IPS DF 6.9 (cell line): Measurements from ENCODE around the gene GET3.

ENCODE experiments used
- DNase-seq: peaks from one replicate; pipeline ENCODE4 v3.0.0-alpha.2; 2013; ENCODE audit warnings: low read depth, low spot score
- H3K27ac ChIP-seq: one replicate; pipeline ENCODE4 v1.5.1; 2013; ENCODE audit warnings: low read length, control low read depth
- H3K27me3 ChIP-seq: 2 replicates; pipeline ENCODE4 v1.6.1; 2013; ENCODE audit warnings: mild to moderate bottlenecking, low read length; ENCODE audit not compliant: control insufficient read depth, insufficient read depth
- H3K36me3 ChIP-seq: 2 replicates; pipeline ENCODE4 v1.6.1; 2013; ENCODE audit warnings: low read length; ENCODE audit not compliant: control insufficient read depth, insufficient read depth
- H3K4me1 ChIP-seq: 2 replicates; pipeline ENCODE4 v1.6.1; 2013; ENCODE audit warnings: low read length; ENCODE audit not compliant: control insufficient read depth, insufficient read depth
- H3K4me3 ChIP-seq: 2 replicates; pipeline ENCODE4 v1.5.1; 2013; ENCODE audit warnings: mild to moderate bottlenecking, low read length
- H3K9me3 ChIP-seq: 2 replicates; pipeline ENCODE4 v1.6.1; 2013; ENCODE audit warnings: low read length, inconsistent platforms; ENCODE audit not compliant: control insufficient read depth, insufficient read depth
- WGBS: extraction: QIAGEN DNeasy Blood & Tissue Kit; methylation state at CpG from one replicate; pipeline ENCODE4 v1.1.7; 2013; ENCODE audit warnings: mixed read lengths, missing lambda C conversion rate; ENCODE audit not compliant: insufficient read length, insufficient coverage; 5-methylcytosine and 5-hydroxymethylcytosine counted together

GET3 gene

DNA sequence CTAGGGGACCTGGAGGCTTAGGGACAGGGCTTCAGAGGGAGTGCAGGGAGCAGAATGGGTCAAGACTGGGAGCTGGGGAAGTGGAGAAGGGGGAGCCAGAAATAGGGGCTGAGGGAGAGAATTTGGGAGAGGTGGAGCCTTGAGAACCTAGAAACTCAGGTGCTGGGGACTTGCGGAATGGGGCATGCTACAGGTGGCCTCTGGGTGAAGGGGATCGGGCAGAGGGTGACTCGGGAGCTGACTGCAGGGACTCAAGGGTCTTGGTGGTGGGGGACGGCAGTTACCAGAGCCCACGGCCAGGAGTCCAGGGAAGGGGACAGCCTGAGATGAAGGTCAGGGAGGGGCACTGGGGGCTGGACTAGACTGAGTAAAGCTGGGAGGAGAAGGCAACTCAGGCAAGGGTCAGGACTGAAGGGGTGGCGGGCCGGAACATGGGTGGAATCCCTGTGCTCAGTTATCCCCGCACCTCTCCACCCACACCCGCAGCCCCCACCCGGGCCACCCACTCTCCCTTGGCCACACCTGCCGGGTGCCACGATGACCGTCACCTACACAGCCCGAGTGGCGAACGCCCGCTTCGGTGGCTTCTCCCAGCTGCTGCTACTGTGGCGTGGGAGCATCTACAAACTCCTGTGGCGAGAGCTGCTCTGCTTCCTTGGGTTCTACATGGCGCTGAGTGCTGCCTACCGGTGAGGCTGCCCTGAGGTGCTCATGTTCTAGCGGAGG is 14.9 kb downstream of the GET3 start:
- peaks cover 3% of the 10 kb centered on the region; the same call in 1 of the 2 replicates for H3K36me3 ChIP-seq
- no peak for DNase-seq
- H3K9me3 ChIP-seq: no peaks in the 10 kb centered on the region
- H3K27me3 ChIP-seq: no peaks in the 10 kb centered on the region
- H3K4me3 ChIP-seq: peak overlapping the region; percentile 40; the same call in 1 of the 2 replicates
- WGBS: no CpG with 5 or more reads among the region's 23 CpGs
- H3K4me1 ChIP-seq: 0 out of 2 replicates have a peak, but pooled peaks cover 1% of the 10 kb centered on the region
- H3K27ac ChIP-seq: no peak overlapping the region

DNA sequence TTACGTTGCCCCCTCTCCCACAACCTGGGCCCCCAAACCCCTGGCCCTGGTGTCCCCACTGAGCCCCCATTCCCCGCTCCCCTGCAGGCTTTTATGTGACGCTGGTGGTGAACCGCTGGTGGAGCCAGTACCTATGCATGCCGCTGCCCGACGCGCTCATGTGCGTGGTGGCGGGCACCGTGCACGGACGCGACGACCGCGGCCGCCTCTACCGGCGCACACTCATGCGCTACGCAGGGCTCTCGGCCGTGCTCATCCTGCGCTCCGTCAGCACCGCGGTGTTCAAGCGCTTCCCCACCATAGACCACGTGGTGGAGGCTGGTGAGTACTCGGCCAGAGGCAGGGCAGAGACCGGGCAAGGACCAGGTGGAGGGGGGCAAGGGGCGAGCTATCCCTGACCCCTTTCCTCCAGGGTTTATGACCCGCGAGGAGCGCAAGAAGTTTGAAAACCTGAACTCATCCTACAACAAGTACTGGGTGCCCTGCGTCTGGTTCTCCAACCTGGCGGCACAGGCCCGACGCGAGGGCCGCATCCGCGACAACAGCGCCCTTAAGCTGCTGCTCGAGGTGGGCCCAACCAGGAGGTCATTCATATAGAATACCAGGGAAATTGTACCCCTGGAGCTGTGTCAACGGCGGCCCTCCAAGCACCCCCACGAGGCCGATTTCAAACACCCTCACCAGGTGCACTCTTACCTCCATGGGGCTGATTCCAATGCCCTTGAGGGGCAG is 17.3 kb downstream of the GET3 start:
- DNase-seq: no peak
- Histone ChIP-seq H3K4me3 (no peak overlapping the region), H3K9me3 (no peaks in the 10 kb centered on the region), H3K27ac (no peak overlapping the region), H3K4me1 (peaks cover 4% of the 10 kb centered on the region; the same call in 1 of the 2 replicates), H3K36me3 (no peaks in the 10 kb centered on the region), H3K27me3 (no peaks in the 10 kb centered on the region)
- WGBS: no CpG with 5 or more reads among the region's 50 CpGs

DNA sequence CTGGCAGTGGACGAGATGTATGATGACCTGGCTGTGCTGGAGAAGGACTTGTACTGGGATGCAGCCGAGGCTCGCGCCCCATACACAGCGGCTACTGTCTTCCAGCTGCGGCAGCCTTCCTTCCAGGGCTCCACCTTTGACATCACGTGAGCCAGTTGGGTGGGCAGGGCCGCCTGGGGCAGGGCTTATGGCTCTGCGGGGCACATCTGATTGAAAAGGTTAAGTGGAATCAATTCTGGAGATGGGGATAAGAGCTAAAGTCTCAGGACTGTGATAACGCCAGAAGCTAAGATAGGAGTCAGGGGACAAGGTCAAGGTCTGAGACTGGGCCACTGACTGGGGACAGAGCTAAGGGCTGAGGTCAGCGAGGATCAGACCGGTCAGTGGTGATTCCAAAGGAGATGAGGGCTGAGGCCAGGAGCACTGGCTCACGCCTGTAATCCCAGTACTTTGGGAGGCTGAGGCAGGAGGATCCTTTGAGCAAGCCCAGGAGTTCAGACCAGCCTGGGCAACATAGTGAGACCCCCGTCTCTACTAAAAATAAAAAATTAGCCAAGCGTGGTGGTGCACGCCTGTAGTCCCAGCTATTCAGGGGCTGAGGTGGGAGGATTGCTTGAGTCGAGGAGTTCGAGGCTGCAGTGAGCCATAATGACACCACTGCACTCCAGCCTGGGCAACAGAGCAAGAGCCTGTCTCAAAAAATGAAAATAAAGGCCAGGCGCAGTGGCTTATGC is 19.0 kb downstream of the GET3 start:
- DNase-seq: no peak
- Histone ChIP-seq H3K36me3 (no peaks in the 10 kb centered on the region), H3K27me3 (no peaks in the 10 kb centered on the region), H3K9me3 (no peaks in the 10 kb centered on the region), H3K4me3 (no peak overlapping the region), H3K27ac (no peak overlapping the region), H3K4me1 (peaks cover 4% of the 10 kb centered on the region; the same call in 1 of the 2 replicates)
- no CpG with 5 or more reads among the region's 19 CpGs for WGBS

DNA sequence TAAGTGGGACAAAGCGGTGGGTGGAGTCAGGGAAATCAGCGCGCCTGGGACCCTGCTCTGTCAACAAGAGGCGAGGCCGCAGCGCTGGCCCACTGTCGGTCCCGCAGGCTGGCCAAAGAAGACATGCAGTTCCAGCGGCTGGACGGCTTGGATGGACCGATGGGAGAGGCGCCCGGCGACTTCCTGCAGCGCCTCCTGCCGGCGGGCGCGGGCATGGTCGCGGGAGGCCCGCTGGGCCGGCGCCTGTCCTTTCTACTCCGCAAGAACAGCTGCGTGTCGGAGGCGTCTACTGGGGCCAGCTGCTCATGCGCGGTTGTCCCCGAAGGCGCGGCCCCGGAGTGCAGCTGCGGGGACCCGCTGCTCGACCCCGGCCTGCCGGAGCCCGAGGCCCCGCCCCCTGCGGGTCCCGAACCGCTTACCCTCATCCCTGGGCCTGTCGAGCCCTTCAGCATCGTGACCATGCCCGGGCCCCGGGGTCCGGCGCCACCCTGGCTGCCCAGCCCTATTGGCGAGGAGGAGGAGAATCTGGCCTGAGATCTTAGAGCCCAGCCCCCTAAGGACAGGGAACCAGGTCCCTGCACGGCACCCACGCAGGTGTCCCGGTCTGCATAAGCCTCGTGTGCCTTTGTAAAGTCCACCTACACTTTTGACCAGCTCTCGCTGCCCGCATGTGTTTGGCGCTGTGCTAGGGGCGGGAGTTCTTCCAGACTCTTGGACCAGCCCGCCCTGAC is 20.4 kb downstream of the GET3 start:
- H3K9me3 ChIP-seq: no peaks in the 10 kb centered on the region
- H3K36me3 ChIP-seq: no peaks in the 10 kb centered on the region
- peaks cover 2% of the 10 kb centered on the region; the same call in 1 of the 2 replicates for H3K4me1 ChIP-seq
- H3K4me3 ChIP-seq: peak overlapping the region; percentile 24; the same call in 1 of the 2 replicates
- WGBS: no CpG with 5 or more reads among the region's 60 CpGs
- no peak overlapping the region for H3K27ac ChIP-seq
- peak; percentile 63 for DNase-seq
- H3K27me3 ChIP-seq: no peaks in the 10 kb centered on the region

DNA sequence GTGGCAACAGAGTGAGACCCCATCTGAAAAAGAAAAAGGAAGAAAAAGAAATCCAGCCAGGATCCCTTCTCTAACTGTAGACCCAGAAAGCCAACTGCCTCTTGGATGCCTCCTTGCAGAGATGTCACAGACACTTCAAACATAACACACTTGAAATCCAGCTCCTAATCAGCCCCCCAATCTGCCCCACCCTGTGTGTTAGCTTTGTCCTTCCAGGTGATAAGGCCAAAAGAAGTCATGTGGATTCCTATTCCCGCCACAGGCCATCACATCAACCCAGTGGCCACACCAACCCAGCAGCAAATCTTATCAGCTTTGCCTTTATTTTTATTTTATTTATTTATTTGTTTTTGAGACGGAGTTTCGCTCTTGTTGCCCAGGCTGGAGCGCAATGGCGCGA is 22.4 kb downstream of the GET3 start:
- DNase-seq: no peak
- Histone ChIP-seq H3K9me3 (no peaks in the 10 kb centered on the region), H3K4me1 (peaks cover 2% of the 10 kb centered on the region; the same call in 1 of the 2 replicates), H3K27ac (no peak overlapping the region), H3K4me3 (no peak overlapping the region), H3K36me3 (peaks cover 9% of the 10 kb centered on the region), H3K27me3 (no peaks in the 10 kb centered on the region)
- WGBS: no CpG with 5 or more reads among the region's 6 CpGs

DNA sequence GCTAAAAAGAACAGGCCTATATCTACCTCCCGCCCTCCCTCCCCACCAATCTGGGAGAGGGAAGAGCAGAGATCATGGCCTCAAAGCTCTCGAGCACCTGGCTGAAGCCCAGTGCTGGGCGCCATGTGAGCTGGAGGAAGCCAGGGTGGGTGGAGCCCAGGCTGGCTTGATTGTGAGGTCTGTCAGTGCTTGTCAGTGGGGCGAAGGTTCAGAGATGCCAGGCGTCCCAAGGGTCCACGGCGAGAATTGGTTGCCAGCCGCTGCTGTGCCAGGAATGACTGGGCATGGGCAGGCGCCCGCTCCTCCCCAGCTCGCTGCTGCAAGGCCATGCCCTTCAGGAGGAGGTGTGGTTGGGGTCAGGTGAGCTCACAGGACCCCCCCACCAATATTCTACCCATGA is 25.8 kb downstream of the GET3 start:
- peaks cover 16% of the 10 kb centered on the region for H3K36me3 ChIP-seq
- DNase-seq: no peak
- no peak overlapping the region for H3K4me3 ChIP-seq
- no CpG with 5 or more reads among the region's 11 CpGs for WGBS
- H3K27me3 ChIP-seq: no peaks in the 10 kb centered on the region
- H3K9me3 ChIP-seq: no peaks in the 10 kb centered on the region
- no peak overlapping the region for H3K27ac ChIP-seq
- H3K4me1 ChIP-seq: no peaks in the 10 kb centered on the region

- no peaks in the 10 kb centered on the region for H3K4me1 ChIP-seq
- no peak overlapping the region for H3K27ac ChIP-seq
- H3K27me3 ChIP-seq: no peaks in the 10 kb centered on the region
- H3K4me3 ChIP-seq: no peak overlapping the region
- no peak for DNase-seq
- no CpG with 5 or more reads among the region's 16 CpGs for WGBS
- peaks cover 16% of the 10 kb centered on the region for H3K36me3 ChIP-seq
- H3K9me3 ChIP-seq: no peaks in the 10 kb centered on the region
Measured at GRCh38 chr19:12764698-12765097, 27.4 kb downstream of the GET3 start.

DNA sequence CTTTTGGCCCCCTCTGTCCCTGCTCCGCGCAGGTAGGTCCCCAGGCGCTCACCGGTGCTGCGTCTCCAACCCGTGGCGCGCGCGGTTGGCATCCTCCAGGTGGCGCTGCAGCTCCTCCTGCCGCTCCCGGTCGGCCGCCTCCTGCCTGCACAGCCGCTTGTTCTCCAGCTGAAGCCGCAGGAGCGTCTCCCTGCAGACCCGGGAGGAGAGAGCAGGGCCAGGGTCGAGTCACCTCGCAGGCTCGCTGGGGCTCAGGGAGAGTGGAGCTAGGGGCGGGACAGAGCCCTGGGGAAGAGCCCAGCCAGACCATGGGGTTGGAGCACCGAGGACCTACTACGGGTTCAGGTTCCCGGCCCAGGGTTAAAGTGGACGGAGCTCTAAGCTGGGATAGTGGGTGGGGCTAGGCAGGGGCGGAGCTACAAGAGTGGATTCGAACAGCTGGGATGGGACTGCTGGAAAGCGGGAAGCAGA is 28.8 kb downstream of the GET3 start:
- H3K9me3 ChIP-seq: no peaks in the 10 kb centered on the region
- H3K27ac ChIP-seq: no peak overlapping the region
- WGBS: 100% methylated on average over 1 of the region's 30 CpGs
- H3K4me1 ChIP-seq: 0 out of 2 replicates have a peak, but pooled peaks cover 2% of the 10 kb centered on the region
- no peaks in the 10 kb centered on the region for H3K27me3 ChIP-seq
- DNase-seq: no peak
- peak overlapping the region; percentile 14; the same call in 1 of the 2 replicates for H3K4me3 ChIP-seq
- H3K36me3 ChIP-seq: peaks cover 20% of the 10 kb centered on the region

- no peak overlapping the region for H3K4me3 ChIP-seq
- H3K27ac ChIP-seq: no peak overlapping the region
- 0 out of 2 replicates have a peak, but pooled peaks cover 2% of the 10 kb centered on the region for H3K4me1 ChIP-seq
- no peaks in the 10 kb centered on the region for H3K27me3 ChIP-seq
- no peaks in the 10 kb centered on the region for H3K9me3 ChIP-seq
- no CpG with 5 or more reads among the region's 11 CpGs for WGBS
- H3K36me3 ChIP-seq: peaks cover 22% of the 10 kb centered on the region
- no peak for DNase-seq
Measured at GRCh38 chr19:12767150-12767549, 29.9 kb downstream of the GET3 start.
